ENCODE results near the gene PRPF6. TPM values are rescaled to one million over a fixed set of nuclear protein-coding genes. Genes with fewer than 3 reads are reported as not detected.

PRPF6 gene
- total and polyA plus RNA-seq, 2 of the 13 experiments (the other 11 are each of a cell fraction or from before 2014, with no cell fraction given), result 63.7 to 101 TPM

GRCh38 chr20:63955827-63956663, 24.9 kb upstream of the PRPF6 start, which contains the start of gene UCKL1 (continued):
- peak; percentile 97 for TF ChIP-seq ZNF740 (CRISPR knock-in tag; IDR thresholded peaks at IDR 0.05)
- TF ChIP-seq JUNB (CRISPR knock-in tag; IDR thresholded peaks at IDR 0.05; ENCODE audit: borderline replicate concordance), result no peak; the same call in 1 of the 2 replicates
- TF ChIP-seq FIP1L1 (IDR thresholded peaks at IDR 0.05; ENCODE audit: borderline replicate concordance, insufficient read depth, low read depth, low read length), result peak; percentile 86; the same call in 1 of the 2 replicates
- TF ChIP-seq ZBTB7B (CRISPR knock-in tag; IDR thresholded peaks at IDR 0.05), result peak; percentile 98
- peak; percentile 97 for TF ChIP-seq PHF21A (CRISPR knock-in tag; IDR thresholded peaks at IDR 0.05)
- TF ChIP-seq ZMAT3 (CRISPR knock-in tag; conservative IDR thresholded peaks at IDR 0.05), result peak; percentile 99
- peak; percentile 85; the same call in 1 of the 2 replicates for TF ChIP-seq PREB (CRISPR knock-in tag; IDR thresholded peaks at IDR 0.05)
- TF ChIP-seq ISL2 (CRISPR knock-in tag; IDR thresholded peaks at IDR 0.05), result peak; percentile 70
- TF ChIP-seq HBP1 (CRISPR knock-in tag; IDR thresholded peaks at IDR 0.05; ENCODE audit: low read depth), result peak; percentile 96
- TF ChIP-seq TFAP4 (IDR thresholded peaks at IDR 0.05; ENCODE audit: borderline replicate concordance, low read depth), result peak; percentile 67; the same call in 1 of the 2 replicates
- TF ChIP-seq ZNF383 (CRISPR knock-in tag; IDR thresholded peaks at IDR 0.05; ENCODE audit: borderline replicate concordance), result peak; percentile 100
- peak; percentile 87 for TF ChIP-seq ZNF609 (CRISPR knock-in tag; IDR thresholded peaks at IDR 0.05; ENCODE audit: borderline replicate concordance)
- TF ChIP-seq ZNF138 (CRISPR knock-in tag; IDR thresholded peaks at IDR 0.05; ENCODE audit: low read depth), result peak; percentile 99
- TF ChIP-seq ZNF282 (IDR thresholded peaks at IDR 0.05; ENCODE audit: partially characterized antibody), result no peak
- no peak for TF ChIP-seq ARID3A (IDR thresholded peaks at IDR 0.05; ENCODE audit: low read depth, low read length)

Data from HepG2 (cell line).